Islet precursor cell (in vitro differentiated cells): ENCODE measurements around the gene SEMA7A.
"Not testable (repeated sequence)": the region's sequence is repeated elsewhere in the genome, so short reads cannot be mapped to it uniquely, and the experiment has no call there.

Experiments
- DNase-seq: peaks from one replicate; pipeline ENCODE4 v3.0.0-alpha.2; 2018

Gene SEMA7A

GRCh38 chr15:74398183-74398582 lies 35.6 kb downstream of the SEMA7A start:
- DNase-seq, result no peak

GRCh38 chr15:74397239-74398068 lies 36.3 kb downstream of the SEMA7A start:
- DNase-seq, result no peak

GRCh38 chr15:74396445-74397238 lies 37.1 kb downstream of the SEMA7A start:
- peak; percentile 80 for DNase-seq

- DNase-seq, result no peak
These were observed 37.7 kb downstream of the SEMA7A start for GRCh38 chr15:74396146-74396438.

- no peak for DNase-seq
These were observed 38.2 kb downstream of the SEMA7A start for GRCh38 chr15:74395319-74396145.

- no peak for DNase-seq
These were observed 39.5 kb downstream of the SEMA7A start for GRCh38 chr15:74394090-74394846.

- DNase-seq, result no peak
These were observed 40.3 kb downstream of the SEMA7A start for GRCh38 chr15:74393423-74393822.

- DNase-seq, result no peak
These were observed 40.9 kb downstream of the SEMA7A start for GRCh38 chr15:74392902-74393301.

- DNase-seq, result no peak
These were observed 41.3 kb downstream of the SEMA7A start for GRCh38 chr15:74392451-74392830.

GRCh38 chr15:74391582-74392450 lies 41.9 kb downstream of the SEMA7A start:
- no peak for DNase-seq

GRCh38 chr15:74390647-74391288 lies 43.0 kb downstream of the SEMA7A start:
- DNase-seq, result no peak

- DNase-seq, result not testable (repeated sequence)
These were observed 43.6 kb downstream of the SEMA7A start for GRCh38 chr15:74390049-74390646.

GRCh38 chr15:74389241-74390048 lies 44.3 kb downstream of the SEMA7A start:
- DNase-seq, result peak; percentile 85

GRCh38 chr15:74388363-74388951 lies 45.3 kb downstream of the SEMA7A start:
- no peak for DNase-seq

- no peak for DNase-seq
These were observed 46.0 kb downstream of the SEMA7A start for GRCh38 chr15:74387621-74388362.

- no peak for DNase-seq
These were observed 46.6 kb downstream of the SEMA7A start for GRCh38 chr15:74387141-74387541.

GRCh38 chr15:74386496-74387140 lies 47.1 kb downstream of the SEMA7A start:
- no peak for DNase-seq

- no peak for DNase-seq
These were observed 48.0 kb downstream of the SEMA7A start for GRCh38 chr15:74385733-74386132.
